Activated CD4-positive, alpha-beta T cell treated with anti-CD3 and anti-CD28 coated beads, Interleukin-2, amount 50 U/mL, for 4 hours (primary cell): ENCODE results near the gene DDX20.
"Not testable (repeated sequence)": the region's sequence is repeated elsewhere in the genome, so short reads cannot be mapped to it uniquely, and the experiment has no call there.

ENCODE experiments used
- DNase-seq, 2 experiments: peaks; one replicate each; pipeline ENCODE4 v3.0.0-alpha.2; 2020

Gene DDX20

DNA sequence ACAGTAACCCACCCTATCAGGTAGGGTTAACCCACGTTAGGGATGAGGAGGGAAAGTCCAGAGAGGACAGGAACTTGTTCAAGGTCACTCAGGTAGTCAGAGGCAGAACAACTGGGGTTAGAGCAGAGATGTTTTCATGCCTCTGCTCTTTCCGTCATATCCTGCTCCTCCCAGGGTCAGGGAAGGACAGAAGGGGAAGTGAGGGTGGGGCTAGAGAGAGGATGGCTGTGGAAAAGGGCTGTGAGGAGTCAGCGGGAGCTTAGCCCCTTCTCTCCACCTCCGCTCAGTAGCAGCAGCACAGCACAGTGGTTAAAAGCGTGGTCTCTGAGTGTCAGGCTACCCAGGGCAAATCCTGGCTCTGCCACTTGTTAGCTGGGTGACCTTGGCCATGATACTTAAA is 36.5 kb downstream of the DDX20 start:
- DNase-seq = no peak

- no peak for DNase-seq
These were observed 38.2 kb downstream of the DDX20 start for GRCh38 chr1:111793923-111794322.

DNA sequence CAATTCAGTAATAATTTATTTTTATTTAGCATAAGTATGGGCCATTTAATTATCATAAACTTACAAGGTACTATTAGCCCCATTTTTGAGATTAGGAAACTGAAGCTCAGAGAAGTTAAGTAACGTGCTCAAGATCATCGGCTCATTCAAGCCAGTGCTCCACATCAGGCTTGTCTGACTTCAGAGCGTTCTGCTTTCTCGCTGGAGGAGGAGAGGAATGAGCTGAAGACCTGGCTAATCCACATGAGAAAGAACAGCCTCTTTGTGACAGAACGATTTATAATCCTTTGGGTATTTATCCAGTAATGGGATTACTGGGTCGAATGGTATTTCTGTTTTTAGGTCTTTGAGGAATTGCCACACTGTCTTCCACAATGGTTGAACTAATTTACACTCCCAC is 39.7 kb downstream of the DDX20 start:
- DNase-seq = no peak

DNA sequence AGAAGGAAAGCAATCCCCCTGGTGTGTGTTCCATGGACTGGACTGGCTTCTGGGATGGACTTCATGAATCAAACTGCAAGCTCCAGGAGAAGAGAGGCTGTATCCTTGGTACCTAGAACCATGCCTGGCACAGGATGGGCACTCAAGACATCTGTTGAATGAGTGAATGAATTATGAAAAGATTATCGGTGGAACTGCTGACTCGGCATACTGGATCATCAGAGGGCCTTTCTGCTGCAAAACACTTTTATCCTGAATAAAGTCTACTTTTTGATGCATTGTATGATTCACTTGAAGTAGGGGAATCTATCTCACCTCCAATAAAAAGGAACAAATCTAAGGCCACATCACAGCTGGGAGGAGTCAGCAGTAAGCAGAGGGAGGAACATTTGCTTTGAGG is 42.9 kb downstream of the DDX20 start:
- no peak for DNase-seq

DNA sequence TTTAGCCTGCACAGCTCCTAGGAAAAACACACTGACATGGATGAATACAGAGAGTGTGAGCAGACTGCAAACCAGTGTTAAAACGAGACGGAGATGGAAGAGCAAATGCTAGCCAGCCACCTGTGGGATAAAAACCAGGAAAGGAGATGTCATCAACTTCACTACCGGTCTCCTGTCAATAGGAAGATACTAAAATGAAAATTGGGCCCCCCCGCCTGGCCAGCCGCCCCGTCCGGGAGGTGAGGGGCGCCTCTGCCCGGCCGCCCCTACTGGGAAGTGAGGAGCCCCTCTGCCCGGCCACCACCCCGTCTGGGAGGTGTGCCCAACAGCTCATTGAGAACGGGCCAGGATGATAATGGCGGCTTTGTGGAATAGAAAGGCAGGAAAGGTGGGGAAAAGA is 44.0 kb downstream of the DDX20 start:
- DNase-seq = not testable (repeated sequence)

- DNase-seq = no peak
These were observed 45.6 kb downstream of the DDX20 start for GRCh38 chr1:111801071-111801850.

DNA sequence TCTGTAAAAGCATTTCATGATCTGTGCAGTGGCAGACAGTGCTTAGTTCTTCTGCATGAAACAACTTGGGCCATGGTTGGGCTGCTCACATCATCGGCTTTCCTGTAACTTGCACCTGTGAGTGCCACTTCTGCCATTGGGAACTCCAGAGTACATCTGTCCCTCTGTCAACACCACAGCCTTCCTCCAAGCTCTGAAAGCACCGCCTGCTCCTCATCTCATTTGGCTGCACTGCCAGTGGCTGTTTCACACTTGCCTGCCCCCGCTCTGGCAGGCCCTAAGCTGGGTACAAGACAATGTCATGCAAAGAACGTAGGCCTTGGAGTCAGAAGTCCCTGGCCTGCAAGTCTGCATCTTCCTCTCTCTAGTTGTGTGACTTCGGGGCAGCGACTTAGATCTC is 46.4 kb downstream of the DDX20 start:
- DNase-seq = no peak

GRCh38 chr1:111802984-111803383 is 47.3 kb downstream of the DDX20 start:
- DNase-seq = no peak

- no peak for DNase-seq
These were observed 48.2 kb downstream of the DDX20 start for GRCh38 chr1:111803951-111804350.

DNA sequence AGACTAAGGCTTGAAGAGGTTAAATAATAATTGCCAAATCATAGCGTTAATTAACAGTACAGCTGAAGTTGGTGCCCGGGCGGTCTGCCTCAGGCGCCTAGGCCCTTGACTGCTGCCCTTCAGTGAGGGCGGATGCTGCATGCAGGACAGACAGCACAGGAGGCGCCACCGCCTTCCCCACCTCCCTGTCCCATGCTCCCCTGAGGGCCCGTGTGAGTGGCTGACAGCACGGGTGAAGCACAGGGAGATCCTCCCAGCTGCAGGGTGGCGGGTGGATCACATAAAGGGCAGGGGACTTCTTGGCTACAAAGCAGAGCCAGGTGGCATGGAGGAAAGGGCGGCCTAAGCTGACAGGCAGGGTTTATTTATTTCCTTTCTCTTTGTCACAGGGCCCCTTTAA is 49.1 kb downstream of the DDX20 start:
- DNase-seq = no peak

- no peak for DNase-seq
These were observed 49.5 kb downstream of the DDX20 start for GRCh38 chr1:111805251-111805650.

DNA sequence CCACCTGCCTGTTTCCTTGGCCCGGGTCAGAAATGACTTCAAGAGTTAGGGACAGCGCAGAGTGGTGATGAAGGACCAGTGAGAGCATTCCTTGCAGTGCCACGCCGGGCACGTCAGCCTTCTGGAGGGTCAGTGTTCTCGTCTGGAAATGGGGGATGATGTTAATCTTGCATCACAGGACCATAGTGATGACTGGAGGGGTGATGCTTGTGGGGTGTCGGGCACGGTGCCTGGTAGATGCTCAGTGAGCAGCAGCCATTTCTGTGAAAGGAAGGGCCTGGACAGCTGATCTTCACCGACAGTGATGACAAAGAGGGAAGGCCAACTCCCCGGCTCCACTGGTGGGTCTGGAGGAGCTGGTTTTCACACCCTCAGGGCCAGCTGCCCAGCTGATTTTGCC is 56.2 kb downstream of the DDX20 start:
- no peak for DNase-seq

GRCh38 chr1:111812306-111812705 is 56.6 kb downstream of the DDX20 start:
- no peak for DNase-seq

- DNase-seq = no peak
These were observed 58.0 kb downstream of the DDX20 start for GRCh38 chr1:111813440-111814304.

DNA sequence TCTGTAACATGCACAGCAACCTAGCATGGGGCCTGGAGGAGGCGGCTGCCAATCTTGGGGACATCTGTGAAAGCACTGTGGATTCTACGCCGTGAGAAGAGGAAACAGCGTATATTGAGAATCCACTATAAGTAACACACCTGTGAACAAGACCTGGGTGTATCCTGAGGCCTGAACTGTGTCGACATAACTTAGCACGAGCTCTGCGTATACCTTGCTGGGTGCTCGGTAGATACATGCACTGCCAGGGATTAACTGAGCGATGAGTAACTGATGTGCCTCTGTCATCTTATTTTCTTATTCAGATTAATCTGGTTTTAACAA is 58.6 kb downstream of the DDX20 start:
- DNase-seq = no peak

DNA sequence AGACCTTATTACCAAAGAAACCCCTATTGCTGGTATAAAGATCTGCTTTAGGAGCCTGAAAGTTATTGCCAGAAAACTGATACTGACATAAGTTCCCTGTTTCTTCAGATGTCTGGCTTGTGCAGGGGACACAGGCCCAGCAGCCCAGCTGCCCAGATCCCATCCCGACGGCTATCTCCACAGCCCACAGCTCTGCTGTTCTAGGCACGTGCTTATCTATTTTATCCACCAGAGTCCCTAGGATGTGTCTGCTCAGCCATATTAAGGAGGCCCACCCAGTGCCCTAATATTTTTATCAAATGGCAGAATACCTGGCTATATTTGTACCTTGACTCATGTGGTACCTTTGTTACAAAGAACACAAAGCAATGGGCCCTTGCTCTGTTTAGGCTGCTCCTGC is 58.9 kb downstream of the DDX20 start:
- DNase-seq = no peak
